Astrocyte of the hippocampus (primary cell): Measurements from ENCODE around the gene ATP5ME.
"Not testable (repeated sequence)": the region's sequence is repeated elsewhere in the genome, so short reads cannot be mapped to it uniquely, and the experiment has no call there.

ENCODE experiments used
- DNase-seq: peaks from one replicate; pipeline ENCODE4 v3.0.0; 2011; ENCODE audit warnings: low read depth, low spot score

The ATP5ME gene, protein sequence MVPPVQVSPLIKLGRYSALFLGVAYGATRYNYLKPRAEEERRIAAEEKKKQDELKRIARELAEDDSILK

DNA sequence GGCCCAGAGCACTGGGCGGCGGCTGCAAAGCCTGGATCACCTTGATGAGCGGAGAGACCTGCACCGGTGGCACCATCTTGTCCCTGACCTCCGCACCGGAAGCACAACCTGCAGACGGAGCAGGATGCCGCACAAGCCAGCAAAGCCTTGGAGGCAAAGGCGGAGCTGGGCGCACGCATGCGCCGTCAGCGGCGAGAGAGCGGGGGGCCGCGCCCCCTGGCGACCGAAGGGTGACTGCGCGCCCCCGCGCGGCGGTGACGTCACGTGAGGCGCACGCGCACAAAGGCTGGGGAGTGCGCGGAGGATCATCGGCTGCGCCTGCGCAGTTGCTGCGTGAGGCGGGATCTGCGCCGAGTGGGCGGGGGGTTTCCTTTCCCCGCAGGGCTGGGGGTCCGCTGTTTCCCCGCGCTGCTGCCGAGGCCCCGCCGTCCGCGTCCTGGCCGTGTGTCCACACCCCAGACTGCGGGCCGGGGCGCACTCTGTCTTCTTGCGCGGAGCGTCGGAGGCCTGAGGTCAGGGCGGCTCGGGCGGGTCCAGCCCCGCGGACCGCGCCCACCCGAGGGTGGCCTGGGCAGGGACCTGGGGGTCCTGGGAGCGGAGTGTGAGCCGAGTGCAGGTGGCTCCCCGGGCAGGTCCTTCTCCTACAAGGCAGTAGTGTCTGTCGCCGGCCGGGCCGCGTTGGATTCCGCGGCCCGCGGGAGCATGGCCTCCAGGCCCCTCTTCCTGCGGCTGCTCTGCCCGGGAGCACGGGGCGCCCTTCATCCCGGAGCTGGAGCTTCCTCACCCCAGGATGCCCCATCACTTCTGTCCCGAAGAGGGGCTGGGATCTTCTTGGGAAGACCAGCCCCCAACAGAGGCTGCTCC lies at the start of gene ATP5ME, which contains the start of gene MYL5:
ATP5ME (minus strand) TSS at position 105 of the 864 bp plus-strand sequence; CDS start at position 76, 29 bp downstream.
MYL5 (plus strand) TSS at position 371 of the 864 bp plus-strand sequence. CDS start 3,485 bp downstream, outside the sequence.
- DNase-seq: peak; percentile 99

DNA sequence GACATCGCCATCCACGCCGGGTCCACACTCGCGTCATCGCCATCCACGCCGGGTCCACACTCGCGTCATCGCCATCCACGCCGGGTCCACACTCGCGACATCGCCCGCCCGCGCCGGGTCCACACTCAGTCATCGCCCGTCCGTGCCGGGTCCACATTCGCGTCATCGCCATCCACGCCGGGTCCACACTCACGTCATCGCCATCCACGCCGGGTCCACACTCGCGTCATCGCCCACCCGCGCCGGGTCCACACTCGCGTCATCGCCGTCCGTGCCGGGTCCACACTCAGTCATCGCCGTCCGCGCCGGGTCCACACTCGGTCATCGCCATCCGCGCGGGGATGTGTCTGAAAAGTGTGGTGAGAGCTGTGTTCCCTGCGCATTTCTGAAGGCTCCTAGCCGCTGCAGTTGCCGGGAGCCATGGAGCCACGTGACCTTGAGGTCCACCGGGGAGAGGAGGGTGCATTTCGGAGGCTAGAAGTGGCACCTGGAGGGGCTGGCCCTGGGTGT lies 48.8 kb upstream of the ATP5ME start:
- no peak for DNase-seq

DNA sequence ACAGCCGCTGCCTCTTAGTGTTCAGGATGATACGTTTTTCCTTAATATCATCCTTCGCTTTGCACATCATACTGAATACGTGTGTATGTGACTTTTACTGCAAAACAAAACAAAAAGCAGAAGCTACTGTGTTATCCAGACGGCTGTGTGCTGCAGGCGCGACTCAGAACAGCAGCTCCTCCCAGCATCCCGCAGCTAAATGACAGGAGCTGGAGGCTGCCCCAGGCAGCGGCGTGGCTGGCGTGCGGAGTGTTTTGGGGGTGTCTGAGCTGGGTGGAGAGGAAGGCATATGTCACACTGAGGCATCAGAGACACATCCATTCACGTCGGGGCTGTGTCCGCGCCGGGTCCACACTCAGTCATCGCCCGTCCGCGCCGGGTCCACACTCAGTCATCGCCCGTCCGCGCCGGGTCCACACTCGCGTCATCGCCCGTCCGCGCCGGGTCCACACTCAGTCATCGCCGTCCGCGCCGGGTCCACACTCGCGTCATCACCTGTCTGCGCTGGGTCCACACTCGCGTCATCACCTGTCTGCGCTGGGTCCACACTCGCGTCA lies 48.2 kb upstream of the ATP5ME start:
- no peak for DNase-seq

- peak; percentile 38 for DNase-seq
These were observed 47.4 kb upstream of the ATP5ME start for GRCh38 chr4:721261-722168.

GRCh38 chr4:720111-720860 lies 46.2 kb upstream of the ATP5ME start:
- DNase-seq: no peak

DNA sequence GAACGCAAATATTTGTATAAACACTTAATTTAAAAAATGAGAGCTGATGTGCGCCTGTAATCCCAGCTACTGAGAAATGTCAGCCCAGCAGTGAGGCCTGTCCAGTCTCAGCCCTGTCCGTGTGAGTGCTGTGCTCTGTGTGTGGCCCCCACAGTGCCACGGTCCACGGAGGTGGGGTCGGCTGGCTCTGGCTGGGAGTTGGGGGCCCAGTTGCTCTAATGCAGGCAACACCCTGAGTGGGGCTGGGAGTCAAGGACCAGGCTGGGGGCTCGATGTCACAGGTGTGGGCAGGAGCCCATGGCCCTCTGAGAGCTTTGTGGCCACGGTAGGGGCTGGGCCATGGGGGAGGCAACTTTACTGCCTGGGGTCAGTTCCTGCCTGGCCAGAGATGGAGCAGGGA lies 44.4 kb upstream of the ATP5ME start:
- DNase-seq: no peak

- no peak for DNase-seq
These were observed 43.7 kb upstream of the ATP5ME start for GRCh38 chr4:717601-718320.

GRCh38 chr4:714087-714486 lies 40.0 kb upstream of the ATP5ME start:
- DNase-seq: no peak

DNA sequence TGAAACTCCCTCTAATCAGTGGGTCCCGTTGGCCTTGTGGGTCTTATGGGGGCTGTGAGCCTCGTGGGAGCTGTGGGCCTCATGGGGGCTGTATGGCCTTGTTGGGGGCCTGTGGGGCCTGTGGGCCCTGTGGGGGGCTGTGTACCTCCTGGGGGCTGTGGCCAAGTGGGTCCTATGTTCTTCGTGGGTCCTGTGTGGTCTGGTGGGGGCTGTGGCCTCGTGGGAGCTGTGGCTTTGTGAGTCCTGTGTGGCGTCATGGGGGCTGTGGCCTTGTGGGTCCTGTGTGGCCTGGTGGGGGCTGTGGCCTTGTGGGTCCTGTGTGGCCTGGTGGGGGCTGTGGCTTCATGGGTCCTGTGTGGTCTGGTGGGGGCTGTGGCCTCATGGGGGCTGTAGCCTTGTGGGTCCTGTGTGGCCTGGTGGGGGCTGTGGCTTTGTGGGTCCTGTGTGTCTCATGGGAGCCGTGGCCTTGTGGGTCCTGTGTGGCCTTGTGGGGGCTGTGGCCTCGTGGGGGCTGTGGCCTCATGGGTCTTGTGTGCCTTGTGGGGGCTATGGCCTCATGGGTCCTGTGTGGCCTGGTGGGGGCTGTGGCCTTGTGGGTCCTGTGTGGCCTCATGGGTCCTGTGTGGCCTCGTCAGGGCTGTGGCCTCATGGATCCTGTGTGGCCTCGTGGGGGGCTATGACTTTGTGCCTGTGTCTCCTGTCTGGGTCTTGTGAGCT lies 39.0 kb upstream of the ATP5ME start:
- DNase-seq: no peak

- no peak for DNase-seq
These were observed 38.0 kb upstream of the ATP5ME start for GRCh38 chr4:712093-712492.

DNA sequence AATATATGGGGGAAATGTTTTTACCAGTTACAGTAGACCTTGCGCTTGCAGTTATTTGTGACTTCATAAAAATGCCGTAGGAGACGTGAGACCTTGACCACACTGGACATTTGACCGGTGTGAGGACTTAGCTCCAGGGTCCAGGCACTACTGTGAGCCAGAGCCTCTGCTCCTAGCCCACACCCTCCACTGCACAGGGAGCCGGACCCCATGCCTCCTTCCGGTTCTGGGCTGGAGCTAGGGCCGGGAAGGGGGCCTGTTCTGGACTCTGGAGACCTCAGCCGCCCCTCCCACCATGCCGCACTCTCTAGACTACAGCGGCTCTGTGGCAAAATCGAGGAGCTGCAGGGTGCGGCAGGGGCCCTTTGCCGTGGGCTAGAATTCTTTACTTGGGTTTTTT lies 36.8 kb upstream of the ATP5ME start:
- no peak for DNase-seq

GRCh38 chr4:710116-710515 lies 36.0 kb upstream of the ATP5ME start:
- DNase-seq: no peak

- DNase-seq: no peak
These were observed 35.3 kb upstream of the ATP5ME start for GRCh38 chr4:709348-709747.

DNA sequence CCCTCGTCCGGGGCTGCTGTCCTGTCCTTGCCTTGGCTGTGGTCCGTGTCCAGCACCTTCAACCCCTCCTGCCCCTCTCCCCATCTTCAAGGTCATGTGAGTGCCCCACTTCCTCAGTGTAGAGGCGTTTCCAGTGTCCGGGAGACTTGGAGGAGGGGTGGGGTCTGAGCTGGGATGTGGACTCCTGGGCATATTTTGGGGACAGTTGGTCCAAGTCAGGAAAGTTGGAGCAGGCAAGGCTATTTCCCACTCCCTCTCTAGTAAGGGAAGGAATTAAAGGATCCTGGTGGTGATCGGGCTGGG lies 34.5 kb upstream of the ATP5ME start:
- DNase-seq: no peak

DNA sequence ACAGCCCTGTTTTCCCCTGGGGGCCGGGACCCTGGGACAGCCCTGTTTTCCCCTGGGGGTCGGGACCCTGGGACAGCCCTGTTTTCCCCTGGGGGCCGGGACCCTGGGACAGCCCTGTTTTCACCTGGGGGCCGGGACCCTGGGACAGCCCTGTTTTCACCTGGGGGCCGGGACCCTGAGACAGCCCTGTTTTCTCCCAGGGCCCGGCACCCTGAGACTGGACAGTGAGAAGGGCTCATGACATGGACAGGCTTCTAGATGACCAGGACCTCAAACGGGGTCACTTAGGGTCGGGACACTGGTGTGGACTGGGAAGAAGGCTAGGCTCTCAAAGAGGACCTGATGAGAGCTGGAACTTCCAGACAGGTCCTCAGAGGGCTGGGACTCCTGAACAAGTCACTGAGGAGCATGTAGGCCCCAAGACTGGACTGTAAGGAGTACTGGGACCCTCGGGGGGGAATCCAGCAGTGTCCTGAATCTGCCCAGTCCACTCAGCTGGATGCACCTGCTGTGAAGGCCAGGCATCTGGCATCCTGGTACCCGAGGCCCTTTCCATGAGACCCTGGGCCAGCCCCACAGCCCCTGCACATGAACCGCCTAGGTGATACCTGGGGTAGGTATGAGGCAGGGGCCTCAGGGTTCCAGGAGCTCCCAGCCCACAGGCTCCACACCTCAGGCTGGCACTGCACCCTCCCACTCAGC lies 34.0 kb upstream of the ATP5ME start:
- no peak for DNase-seq

GRCh38 chr4:706834-707598 lies 32.9 kb upstream of the ATP5ME start:
- DNase-seq: no peak

DNA sequence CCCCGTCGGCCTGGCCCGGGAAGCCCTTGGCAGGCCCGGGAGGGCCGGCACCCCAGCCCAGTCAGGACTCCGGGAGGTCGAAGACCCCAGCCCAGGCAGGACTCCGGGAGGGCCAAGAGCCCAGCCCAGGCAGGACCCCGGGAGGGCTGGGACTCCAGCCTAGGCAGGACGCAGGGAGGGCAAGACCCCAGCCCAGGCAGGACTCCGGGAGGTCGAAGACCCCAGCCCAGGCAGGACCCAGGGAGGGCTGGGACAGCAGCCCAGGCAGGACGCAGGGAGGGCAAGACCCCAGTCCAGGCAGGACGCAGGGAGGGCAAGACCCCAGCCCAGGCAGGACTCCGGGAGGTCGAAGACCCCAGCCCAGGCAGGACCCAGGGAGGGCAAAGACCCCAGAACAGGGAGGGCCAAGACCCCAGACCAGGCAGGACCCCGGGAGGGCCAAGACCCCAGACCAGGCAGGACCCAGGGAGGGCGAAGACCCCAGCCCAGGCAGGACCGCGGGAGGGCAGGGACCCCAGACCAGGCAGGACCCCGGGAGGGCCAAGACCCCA lies 32.1 kb upstream of the ATP5ME start:
- DNase-seq: not testable (repeated sequence)
